HG03432 (cell line): Measurements from ENCODE around the gene BIRC2.
"Not testable (repeated sequence)": the region's sequence is repeated elsewhere in the genome, so short reads cannot be mapped to it uniquely, and the experiment has no call there.

ENCODE experiments used
- ATAC-seq: cut with Tn5 transposase; IDR thresholded peaks from one replicate; pipeline ENCODE4 v1.9.1; 2021; ENCODE audit warnings: mild to moderate bottlenecking, moderate library complexity; ENCODE audit not compliant: unreplicated experiment

BIRC2 gene

DNA sequence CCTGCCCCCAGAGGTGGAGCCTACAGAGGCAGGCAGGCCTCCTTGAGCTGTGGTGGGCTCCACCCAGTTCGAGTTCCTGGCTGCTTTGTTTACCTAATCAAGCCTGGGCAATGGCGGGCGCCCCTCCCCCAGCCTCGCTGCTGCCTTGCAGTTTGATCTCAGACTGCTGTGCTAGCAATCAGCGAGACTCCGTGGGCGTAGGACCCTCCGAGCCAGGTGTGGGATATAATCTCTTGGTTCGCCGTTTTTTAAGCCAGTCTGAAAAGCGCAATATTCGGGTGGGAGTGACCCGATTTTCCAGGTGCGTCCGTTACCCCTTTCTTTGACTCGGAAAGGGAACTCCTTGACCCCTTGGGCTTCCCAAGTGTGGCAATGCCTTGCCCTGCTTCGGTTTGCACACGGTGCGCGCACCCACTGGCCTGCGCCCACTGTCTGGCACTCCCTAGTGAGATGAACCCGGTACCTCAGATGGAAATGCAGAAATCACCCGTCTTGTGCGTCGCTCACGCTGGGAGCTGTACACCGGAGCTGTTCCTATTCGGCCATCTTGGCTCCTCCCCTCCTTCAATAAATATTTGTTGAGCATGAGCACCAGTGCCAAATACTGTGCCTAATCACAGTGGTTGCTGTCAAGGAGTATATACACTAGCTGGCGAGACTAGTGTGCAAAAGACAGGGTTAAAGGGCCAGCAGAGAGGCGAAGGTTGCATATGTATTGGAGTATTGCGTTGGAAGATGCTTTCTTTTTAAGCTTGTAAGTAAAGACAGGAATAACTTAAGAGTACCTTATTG lies 27.8 kb downstream of the BIRC2 start:
- ATAC-seq = not testable (repeated sequence)

DNA sequence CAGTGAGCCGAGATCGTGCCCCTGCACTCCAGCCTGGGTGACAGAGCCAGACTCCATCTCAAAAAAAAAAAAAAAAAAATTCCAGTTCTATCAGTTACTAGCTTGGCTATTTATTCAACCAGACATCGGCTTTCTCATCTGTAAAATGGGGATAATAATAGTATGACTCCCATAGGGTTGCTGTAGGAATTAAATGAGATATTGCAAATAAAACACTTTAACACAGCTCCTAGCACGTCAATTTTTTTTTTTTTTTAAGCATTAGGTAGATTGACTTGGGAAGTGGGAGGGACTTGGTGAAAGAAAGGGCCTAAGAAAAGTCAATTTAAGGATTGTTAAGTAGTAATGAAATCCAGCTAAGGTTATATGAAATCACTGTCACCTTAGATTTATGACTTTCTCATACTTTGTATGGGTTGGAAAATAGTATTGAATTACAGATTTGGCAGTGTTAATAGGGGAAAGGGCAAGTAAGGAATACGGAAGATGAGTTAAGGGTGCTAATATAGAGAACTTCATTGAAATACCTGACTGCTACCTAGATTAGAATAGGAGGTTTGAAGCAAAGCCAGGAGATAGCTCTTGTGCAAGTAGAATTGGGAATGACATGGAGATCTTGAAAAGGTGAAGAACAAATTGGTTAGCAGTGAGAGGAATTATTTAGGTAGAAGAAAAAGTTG lies 28.8 kb downstream of the BIRC2 start:
- no peak for ATAC-seq

DNA sequence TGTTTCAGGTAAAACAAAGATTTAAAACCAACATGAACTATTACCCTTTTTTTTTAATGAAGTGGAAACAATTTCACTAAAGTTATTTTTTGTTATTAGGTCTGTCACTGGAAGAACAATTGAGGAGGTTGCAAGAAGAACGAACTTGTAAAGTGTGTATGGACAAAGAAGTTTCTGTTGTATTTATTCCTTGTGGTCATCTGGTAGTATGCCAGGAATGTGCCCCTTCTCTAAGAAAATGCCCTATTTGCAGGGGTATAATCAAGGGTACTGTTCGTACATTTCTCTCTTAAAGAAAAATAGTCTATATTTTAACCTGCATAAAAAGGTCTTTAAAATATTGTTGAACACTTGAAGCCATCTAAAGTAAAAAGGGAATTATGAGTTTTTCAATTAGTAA lies 30.9 kb downstream of the BIRC2 start:
- no peak for ATAC-seq

DNA sequence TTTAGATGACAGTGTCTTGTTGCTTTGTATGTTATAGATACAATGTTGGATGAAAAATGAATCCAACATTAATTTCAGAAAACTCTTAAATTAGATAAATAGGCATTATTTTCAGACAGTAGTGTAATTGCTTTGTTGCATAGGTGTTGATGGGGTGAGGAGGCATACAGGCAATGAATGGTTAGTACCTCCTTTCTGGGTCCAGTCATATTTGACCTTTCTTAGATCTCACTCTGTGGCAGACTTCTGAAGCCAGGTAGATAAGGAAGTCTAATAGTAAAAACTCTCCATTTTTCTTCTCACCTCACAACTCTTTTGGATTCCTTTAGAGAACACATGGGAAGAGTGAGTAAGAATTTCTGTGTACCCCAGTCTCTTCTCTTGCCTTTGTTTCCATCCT lies 31.8 kb downstream of the BIRC2 start:
- ATAC-seq = no peak

DNA sequence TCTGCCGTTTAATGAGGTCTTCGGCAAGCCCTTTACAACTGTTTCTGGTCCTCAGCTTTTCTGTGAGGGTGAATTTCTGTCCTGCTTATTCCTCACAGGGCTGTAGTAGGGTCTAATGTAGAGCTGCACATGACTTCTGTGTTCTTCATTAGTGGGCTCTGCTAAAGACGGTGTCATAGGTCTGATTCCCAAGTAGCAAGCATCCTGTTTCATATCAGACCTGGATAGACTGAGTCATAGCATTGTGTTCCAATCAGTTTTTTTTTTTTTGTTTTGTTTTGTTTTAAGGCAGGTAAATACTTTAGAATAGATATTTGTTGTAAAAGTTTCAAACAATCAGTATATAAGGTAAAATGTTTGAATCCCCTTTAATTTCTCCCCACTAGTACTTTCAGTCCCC lies 35.4 kb downstream of the BIRC2 start:
- ATAC-seq = no peak

DNA sequence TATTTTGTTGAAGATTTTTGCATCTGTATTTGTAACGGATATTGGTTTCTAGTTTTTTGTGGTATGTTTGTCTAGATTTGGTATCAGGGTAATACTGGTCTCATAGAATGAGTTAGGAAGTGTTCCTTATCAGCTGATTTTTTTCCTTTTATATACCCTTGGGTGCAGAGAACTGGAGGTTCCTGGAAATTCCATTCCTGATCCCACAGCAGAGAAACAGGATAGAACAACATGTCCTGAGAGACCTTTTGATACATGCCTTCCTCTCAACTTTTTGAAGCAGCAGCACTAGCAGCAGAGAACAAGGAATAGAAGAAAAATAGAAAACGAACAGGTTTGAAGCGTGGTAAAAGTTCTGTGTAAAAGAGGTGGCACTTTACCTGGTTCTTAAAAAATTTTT lies 36.8 kb downstream of the BIRC2 start:
- ATAC-seq = no peak

DNA sequence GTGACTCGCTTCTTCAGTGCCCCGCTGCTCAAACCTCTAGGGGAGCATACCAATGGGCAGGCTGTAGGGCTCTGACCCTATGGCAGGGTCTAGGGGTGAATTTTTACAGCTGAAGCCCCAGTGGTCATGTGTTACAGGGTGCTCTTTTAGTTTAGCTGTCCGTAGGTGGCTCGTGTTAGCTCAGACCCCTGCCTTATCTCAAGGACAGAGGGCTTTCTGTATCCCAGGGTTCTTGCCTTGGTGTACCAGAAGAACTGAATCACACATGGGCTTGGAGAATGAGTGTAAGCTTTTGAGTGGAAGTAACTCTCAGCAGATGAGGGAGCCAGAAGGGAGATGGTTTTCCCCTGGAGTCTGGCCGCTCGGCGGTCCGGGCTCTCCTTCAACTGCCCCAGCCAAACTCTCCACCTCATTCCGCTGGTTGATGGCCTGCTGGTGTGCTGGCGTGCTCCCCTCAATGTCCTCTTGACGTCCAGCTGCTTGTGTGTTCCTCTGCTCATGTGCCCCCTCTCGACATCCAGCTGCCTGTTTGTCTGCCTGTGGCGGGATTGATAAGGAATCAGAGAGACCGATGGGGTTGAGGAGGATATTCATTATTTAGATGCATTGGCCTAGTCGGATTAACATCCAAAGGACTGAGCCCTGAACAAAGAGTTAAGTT lies 37.5 kb downstream of the BIRC2 start:
- ATAC-seq = no peak

DNA sequence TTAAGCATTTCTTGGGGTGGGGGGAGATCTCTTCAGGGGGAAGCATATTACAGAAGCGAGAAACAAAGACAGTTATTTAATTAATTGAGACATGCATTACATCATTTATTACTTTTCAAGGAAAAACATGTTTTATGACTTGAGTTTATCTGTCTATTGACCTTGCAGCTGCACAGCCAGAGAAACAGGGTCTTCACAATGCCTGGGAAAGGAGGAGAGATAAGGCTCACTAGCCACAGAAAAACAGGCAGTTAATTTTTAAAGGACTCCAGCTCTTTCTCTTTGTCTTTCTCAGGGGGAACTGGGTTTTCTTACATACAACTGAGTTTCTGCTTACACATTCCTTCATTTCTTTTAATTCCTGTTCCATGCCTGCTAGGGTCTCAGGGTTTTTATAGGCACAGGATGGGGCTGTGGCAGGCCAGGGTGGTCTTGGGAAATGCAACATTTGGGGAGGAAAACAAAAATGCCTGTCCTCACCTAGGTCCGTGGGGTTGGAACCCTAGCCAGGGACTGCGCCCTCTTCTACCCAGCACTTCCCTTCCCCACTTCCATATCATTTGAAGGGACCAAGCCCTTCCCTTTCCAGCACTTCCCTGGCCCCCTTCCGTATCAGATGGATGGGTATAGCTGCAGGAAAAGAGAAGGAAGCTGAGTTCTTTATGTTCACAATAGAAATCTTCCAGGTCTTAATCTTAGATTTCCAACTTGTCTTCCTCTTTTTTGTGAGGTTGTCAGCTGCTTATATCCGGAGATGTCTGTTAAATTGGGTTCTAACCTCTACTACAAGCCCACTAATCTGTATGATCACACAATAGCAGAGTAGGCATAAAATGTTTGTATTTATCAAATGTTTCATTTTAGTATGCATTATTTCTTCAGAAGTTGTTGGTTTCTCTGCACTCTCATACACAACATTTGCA lies 38.3 kb downstream of the BIRC2 start:
- ATAC-seq = no peak

DNA sequence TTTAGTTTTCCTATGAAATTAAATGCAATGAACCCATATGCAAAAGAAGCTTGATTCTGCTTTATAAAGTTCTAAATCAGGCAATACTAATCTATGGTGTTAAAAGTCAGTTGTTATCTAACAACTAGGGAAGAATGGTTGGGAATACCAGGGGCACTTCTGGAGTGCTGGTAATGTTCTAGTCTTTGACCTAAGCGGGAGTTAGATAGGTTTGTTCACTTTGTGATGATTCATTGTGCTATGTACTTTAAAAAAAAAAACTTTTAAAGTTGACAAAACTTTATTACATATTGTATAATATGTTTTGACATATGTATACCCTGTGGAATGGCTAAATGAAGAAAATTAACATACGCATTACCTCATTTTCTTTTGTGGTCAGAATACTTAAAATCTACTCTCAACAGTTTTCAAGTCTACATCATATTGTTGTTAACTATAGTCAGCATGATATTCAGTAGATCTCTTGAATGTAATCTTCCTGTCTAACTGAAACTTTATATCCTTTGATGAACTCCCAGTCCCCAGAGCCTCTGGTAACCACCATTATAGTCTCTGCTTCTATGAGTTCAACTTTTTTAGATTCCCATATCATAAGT lies 39.2 kb downstream of the BIRC2 start:
- no peak for ATAC-seq

DNA sequence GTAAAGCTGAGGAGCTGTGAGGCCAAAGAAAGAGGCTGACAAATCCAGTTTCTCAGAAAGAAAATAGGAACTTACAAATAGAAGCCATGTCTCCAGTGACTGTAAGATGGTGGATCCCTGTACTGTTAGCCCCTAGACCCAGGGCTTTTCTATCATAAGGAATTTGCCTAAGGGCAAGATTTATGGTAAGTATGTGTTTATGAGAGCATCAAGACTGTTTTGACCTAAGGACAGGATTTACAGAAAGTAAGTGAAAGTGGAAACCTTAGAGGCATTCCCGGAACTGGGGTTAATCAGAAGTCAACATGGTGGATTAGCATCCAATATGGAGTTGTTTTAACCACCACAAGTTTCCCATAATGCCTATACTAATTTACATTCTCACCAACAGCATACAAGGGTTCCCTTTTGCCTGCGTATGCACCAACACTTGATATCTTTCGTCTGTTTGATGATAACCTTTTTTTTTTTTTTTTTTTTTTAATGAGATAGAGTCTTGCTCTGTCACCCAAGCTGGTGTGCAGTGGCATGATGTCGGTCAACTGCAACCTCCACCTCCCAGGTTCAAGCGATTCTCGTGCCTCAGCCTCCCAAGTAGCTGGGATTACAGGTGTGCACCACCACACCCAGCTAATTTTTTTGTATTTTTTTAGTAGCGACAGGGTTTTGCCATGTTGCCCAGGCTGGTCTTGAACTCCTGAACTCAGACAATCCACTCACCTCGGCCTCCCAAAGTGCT lies 40.2 kb downstream of the BIRC2 start:
- ATAC-seq = no peak

DNA sequence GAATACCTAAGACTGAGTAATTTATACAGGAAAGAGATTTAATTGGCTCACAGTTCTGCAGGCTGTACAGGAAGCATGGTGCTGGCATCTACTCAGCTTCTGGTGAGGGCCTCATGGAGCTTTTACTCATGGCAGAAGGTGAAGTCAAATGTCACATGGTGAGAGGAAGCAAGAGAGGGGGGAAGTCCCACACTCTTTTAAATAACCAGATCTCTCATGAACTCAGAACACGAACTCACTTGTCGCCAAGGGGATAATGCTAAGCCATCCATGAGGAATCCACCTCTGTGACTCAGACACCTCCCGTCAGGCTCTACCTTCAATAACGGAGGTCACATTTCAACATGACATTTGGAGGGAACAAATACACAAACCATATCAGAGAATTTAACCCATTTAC lies 42.2 kb downstream of the BIRC2 start:
- no peak for ATAC-seq

DNA sequence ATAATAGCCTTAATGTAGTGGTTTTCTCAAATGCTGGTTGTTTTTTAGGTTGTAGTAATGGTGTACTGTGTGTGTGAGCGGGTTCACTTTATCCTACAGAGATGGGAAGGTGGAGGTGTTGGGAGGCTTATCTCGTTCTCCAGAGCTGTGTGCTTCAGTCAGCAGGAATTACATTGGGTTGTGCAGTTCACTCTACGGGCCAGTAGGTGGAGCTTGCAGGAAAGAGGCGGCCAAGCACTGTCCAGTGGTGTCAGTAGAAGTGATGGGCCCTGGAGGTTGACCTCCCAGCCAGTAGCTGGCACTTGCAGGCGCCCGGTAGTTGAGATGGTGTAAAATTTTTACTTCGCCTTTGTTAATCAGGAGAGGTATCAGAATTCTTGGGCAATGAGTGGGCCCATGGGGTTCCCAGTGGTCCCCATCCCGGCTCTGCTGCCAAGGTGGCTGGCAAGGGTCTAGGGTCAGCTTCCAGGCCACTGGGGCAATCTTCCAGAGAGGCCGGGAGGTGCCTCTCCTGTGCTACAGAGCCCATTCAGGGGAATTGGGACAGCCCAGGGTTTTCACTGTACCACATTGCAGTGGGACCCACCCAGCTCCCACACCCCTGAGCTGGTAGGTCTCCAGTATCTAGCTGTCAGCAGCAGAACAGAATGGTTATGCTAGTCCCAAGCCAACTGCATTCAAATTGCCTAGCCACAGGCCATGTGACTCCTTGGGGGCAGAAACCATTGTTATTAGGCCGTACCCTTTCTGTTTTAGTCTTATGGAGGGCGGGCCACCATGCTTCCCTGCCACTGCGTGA lies 43.9 kb downstream of the BIRC2 start:
- ATAC-seq = peak; percentile 90

DNA sequence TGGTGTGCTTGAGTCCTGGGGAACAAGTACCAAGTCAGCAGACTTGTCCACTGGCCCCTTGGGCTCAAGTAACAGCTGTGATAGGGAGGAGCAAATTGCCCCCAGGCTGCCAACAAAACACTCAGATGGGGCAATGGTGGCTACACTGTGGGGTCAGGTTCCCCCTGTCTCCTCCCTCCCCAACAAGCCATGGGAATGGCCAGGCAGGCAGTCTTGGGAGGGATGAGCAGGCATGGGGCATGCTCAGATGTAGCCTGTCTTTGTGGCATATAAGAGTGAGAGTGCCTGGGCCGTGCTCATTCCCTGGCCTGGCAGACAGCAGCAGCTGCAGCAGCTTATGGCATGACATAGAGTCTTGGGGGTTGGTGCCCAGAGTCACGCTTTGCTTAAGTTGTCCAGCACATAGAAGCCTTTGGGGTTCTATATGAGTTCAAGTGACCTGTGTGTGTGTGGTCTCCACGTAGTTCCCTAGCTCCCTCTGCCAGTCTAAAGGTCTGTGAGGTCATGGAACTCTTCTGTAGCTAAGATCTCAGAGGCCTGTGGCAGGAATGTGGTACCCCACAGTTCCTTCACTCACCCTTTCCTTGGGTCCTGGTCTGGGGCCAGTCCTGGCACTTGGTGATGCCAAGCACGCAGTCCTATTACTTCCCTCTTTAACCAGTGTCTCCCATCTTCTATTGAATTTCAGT lies 44.7 kb downstream of the BIRC2 start:
- no peak for ATAC-seq

DNA sequence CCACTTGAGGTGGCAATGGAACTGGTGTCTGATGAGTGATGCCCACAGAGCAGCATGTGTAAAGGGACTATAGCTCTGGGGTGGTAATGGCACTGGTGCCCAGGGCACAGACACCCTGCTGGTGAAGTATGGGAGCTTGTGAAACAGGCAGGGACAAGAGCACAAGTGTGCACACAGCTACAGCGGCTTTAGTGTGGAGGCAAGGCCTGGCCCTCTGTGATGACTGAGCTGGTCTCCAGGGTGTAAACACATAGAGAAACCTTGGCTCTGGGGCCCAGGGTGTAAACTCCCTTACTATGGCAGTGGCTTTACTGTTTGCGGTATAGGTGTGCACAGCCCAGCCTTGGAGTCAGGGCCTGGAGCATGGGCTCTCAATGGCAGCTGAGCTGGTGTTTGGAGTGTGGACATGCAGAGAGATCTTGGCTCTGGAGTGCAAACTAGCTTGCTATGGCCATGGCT lies 46.3 kb downstream of the BIRC2 start:
- ATAC-seq = no peak

DNA sequence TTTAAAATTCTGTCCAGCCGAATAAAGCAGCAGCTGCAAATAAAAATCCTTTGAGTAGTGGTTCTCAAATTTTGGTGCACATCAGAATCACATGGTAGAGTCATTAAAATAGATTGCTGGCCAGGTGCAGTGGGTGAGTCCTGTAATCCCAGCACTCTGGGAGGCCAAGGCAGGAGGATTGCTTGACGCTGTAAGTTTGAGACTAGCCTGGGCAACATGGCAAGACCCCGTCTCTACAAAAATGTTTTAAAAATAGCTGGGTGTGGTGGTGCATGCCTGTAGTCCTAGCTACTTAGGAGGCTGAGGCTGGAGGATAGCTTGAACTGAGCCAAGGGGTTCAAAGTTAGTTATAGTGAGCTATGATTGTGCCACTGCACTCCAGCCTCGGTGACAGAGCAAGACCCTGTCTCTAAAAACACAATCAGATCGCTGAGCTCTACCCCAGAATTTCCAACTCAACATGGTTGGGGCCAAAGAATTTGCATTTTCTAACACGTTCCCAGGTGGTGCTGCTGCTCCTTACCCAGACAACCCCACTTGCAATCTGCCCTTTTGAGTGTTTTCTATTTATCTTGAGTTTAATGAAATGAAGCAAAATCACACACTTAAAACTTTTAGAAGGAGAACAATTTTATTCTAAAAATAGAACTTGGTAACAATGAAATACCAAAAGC lies 48.8 kb downstream of the BIRC2 start:
- no peak for ATAC-seq

DNA sequence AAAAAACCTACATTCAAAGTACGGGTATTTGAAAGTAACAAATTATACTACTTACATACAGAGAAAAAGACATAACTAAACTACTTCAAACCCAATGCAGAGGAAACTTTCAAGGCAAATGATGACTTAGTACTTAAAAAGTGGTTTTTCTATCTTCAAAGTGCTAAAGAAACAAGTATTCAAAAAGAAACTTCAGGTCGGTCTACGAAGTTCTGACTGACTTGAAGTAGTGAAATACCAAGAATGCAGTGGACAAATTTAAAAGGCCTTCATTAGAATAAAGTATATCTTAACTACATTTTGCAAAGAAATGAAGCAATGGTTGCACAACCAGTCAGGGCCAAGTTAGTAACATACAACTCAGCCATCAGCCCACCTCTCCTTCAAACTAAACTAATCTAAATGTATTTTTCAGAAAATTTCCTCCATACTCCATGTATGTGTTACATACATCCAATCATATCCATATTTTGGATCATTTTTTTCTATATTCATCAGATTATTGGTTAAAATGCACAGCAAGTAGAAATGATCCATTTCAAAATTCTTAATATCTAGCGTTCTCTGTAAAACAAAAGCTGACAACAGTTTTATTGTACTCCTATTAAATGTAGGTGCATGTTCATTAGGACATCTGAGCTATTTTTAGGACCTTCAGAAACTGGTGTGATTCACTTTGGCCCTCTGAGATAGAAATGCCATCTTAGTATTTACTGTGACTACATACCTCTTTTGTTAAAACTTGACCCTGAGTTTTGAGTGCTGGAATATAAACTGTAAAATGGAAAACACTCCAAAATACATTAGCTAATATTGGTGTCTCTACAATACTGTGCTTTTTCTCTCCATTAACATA lies 49.9 kb downstream of the BIRC2 start:
- ATAC-seq = no peak

DNA sequence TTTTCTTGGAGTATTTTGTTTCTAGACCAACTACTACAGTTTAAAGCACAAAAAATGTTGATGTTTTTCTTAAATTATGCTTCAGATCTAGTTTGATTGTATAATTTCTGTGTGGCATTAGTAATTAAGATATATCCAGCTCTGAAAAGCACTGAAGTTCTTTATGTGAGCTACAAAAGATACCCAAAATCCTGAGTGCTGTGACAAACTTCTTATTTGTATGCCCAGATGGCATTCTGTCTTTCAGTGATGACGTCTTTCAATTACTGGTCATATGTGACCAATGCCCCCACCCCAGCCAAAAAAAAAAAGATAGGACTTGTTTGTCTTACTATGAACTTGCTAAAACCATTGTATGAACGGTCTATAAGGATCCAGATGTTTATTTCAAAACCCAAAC lies 51.3 kb downstream of the BIRC2 start:
- no peak for ATAC-seq
